Esophagus squamous epithelium (tissue), 4 donors: Measurements from ENCODE around the gene ZMYM2.
"Not testable (repeated sequence)": the region's sequence is repeated elsewhere in the genome, so short reads cannot be mapped to it uniquely, and the experiment has no call there.

Experiments used
- CTCF ChIP-seq, 6 experiments: fragments of 450-650 bp in 4 of 6; fragments of 200-600 bp in 2 of 6; sonication (generic) in 2 of 6; IDR thresholded peaks; one replicate each; pipeline ENCODE4 v1.5.1; 2016 to 2019; ENCODE audit warnings: antibody characterized with exemption in 6 of 6, mild to moderate bottlenecking in 4 of 6, moderate library complexity in 4 of 6
- POLR2A ChIP-seq, 4 donors: fragments of 450-650 bp; IDR thresholded peaks; one replicate each; pipeline ENCODE4 v1.6.1; 2017; ENCODE audit warnings: antibody characterized with exemption in 4 of 4, mild to moderate bottlenecking in 4 of 4, moderate library complexity in 3 of 4

- TF ChIP-seq CTCF, POLR2A (IDR thresholded peaks at IDR 0.05): not testable (repeated sequence)
These were observed 16.0 kb downstream of the ZMYM2 start for GRCh38 chr13:19974498-19975009.
